Measurements from ENCODE around the gene WDR1. TPM values are rescaled to one million over a fixed set of nuclear protein-coding genes. Genes with fewer than 3 reads are reported as not detected.

WDR1 gene, protein sequence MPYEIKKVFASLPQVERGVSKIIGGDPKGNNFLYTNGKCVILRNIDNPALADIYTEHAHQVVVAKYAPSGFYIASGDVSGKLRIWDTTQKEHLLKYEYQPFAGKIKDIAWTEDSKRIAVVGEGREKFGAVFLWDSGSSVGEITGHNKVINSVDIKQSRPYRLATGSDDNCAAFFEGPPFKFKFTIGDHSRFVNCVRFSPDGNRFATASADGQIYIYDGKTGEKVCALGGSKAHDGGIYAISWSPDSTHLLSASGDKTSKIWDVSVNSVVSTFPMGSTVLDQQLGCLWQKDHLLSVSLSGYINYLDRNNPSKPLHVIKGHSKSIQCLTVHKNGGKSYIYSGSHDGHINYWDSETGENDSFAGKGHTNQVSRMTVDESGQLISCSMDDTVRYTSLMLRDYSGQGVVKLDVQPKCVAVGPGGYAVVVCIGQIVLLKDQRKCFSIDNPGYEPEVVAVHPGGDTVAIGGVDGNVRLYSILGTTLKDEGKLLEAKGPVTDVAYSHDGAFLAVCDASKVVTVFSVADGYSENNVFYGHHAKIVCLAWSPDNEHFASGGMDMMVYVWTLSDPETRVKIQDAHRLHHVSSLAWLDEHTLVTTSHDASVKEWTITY
- total RNA-seq: 313 TPM
- polyA plus RNA-seq (ENCODE audit: insufficient read depth, low read depth, low replicate concordance): 176 TPM
- long read RNA-seq, donor 1, transcript WDR1-204 (15 exons, 3,054 nt): major isoform, 12 of 37 reads
- long read RNA-seq, donor 1, partial matches to known transcripts: 25 of 37 reads
- long read RNA-seq, donor 1, other reads (novel, unspliced or antisense): 0 of 37 reads
- long read RNA-seq, donor 2, transcript WDR1-204 (15 exons, 3,054 nt): major isoform, 25 of 42 reads
- long read RNA-seq, donor 2, partial matches to known transcripts: 11 of 42 reads
- long read RNA-seq, donor 2, other reads (novel, unspliced or antisense): 0 of 42 reads
- long read RNA-seq, donor 3, transcript WDR1-204 (15 exons, 3,054 nt): major isoform, 22 of 39 reads
- long read RNA-seq, donor 3, transcript WDR1-213 (2 exons, 559 nt): minor isoform, 6 of 39 reads
- long read RNA-seq, donor 3, partial matches to known transcripts: 9 of 39 reads
- long read RNA-seq, donor 3, other reads (novel, unspliced or antisense): 0 of 39 reads
- long read RNA-seq, donor 4, transcript WDR1-204 (15 exons, 3,054 nt): major isoform, 28 of 30 reads
- long read RNA-seq, donor 4, partial matches to known transcripts: 0 of 30 reads
- long read RNA-seq, donor 4, other reads (novel, unspliced or antisense): 0 of 30 reads
- long read RNA-seq, donor 5, partial matches to known transcripts: 0 of 1 reads
- long read RNA-seq, donor 5, other reads (novel, unspliced or antisense): 0 of 1 reads
- long read RNA-seq, donor 6, partial matches to known transcripts: 5 of 8 reads
- long read RNA-seq, donor 6, other reads (novel, unspliced or antisense): 0 of 8 reads
- long read RNA-seq, donor 7, transcript WDR1-202 (12 exons, 2,722 nt): minor isoform, 9 of 279 reads
- long read RNA-seq, donor 7, transcript WDR1-203 (15 exons, 3,142 nt): major isoform, 183 of 279 reads
- long read RNA-seq, donor 7, partial matches to known transcripts: 61 of 279 reads
- long read RNA-seq, donor 7, other reads (novel, unspliced or antisense): 25 of 279 reads
- long read RNA-seq, donor 8, transcript WDR1-204 (15 exons, 3,054 nt): major isoform, 25 of 49 reads
- long read RNA-seq, donor 8, partial matches to known transcripts: 19 of 49 reads
- long read RNA-seq, donor 8, other reads (novel, unspliced or antisense): 0 of 49 reads
- long read RNA-seq, donor 9, transcript WDR1-213 (2 exons, 559 nt): minor isoform, 5 of 35 reads
- long read RNA-seq, donor 9, transcript WDR1-204 (15 exons, 3,054 nt): major isoform, 11 of 35 reads
- long read RNA-seq, donor 9, partial matches to known transcripts: 19 of 35 reads
- long read RNA-seq, donor 9, other reads (novel, unspliced or antisense): 0 of 35 reads
- long read RNA-seq, donor 10, transcript WDR1-204 (15 exons, 3,054 nt): major isoform, 15 of 23 reads
- long read RNA-seq, donor 10, partial matches to known transcripts: 5 of 23 reads
- long read RNA-seq, donor 10, other reads (novel, unspliced or antisense): 0 of 23 reads

DNA sequence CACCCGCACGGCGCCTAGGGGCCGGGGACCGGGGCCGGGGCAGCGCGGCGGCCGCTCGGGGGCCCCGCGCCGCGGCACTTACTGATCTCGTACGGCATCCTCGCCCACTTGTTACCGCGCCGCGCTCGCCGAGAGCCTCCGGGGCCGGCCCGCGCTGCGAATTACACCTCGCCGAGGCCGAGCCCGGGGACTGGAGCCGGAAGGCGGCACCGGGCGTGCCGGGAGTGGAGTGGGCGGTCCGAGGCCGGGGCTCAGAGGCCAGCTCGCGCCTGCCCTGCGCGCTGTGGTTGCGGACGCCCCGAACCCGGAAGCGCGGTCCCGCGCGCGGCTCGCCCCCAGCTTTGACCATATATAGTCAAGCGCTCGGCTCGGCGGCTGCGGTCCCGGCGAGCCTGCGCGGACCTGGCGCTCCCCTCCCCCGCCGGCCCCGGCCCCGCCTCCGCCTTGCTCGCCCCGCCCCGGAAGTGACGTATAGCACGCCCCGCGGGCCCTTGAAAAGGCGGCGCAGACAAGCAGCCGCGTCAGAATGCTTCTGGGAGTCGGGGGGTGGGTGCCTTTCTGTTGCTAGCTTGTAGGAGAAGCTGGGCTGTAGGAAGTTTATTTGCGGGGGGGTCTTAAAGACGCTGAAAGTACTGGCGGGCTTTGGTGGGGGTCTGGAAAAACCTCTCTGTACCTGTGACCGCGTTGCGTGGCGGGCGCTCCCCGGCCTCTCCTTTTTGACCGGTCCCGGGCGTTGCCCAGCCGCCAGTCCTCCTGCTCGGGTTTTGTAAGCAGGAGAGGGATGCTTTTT lies at the start of gene WDR1:
Gene WDR1, minus strand, starts transcription at position 231 of the 790 bp plus-strand sequence. Its CDS starts 133 bp downstream, at position 98.
- peak within 1 kb of the TSS; percentile 95 to 99 for H3K27ac ChIP-seq (ENCODE audit: low read depth in 2 of 2, low read length in 2 of 2)
- DNase-seq (peak; percentile 97 to 99 (median 98)), FAIRE-seq (no peak)
- H3K9ac ChIP-seq (ENCODE audit: low read length in 3 of 3): peak within 1 kb of the TSS; percentile 79 to 94 (median 89)
- TF ChIP-seq, protein P1, sequence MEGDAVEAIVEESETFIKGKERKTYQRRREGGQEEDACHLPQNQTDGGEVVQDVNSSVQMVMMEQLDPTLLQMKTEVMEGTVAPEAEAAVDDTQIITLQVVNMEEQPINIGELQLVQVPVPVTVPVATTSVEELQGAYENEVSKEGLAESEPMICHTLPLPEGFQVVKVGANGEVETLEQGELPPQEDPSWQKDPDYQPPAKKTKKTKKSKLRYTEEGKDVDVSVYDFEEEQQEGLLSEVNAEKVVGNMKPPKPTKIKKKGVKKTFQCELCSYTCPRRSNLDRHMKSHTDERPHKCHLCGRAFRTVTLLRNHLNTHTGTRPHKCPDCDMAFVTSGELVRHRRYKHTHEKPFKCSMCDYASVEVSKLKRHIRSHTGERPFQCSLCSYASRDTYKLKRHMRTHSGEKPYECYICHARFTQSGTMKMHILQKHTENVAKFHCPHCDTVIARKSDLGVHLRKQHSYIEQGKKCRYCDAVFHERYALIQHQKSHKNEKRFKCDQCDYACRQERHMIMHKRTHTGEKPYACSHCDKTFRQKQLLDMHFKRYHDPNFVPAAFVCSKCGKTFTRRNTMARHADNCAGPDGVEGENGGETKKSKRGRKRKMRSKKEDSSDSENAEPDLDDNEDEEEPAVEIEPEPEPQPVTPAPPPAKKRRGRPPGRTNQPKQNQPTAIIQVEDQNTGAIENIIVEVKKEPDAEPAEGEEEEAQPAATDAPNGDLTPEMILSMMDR (IDR thresholded peaks at IDR 0.05; ENCODE audit: borderline replicate concordance, extremely low read depth, insufficient read depth): no peak
- H3K36me3 ChIP-seq (ENCODE audit: control insufficient read depth in 2 of 3, insufficient read depth in 3 of 3, low read length in 3 of 3): peaks cover 0 to 34% (median 19%) of the 10 kb centered on the region in 3 donors
- peak within 1 kb of the TSS; percentile 79 to 86 (median 85) for H3K4me3 ChIP-seq (ENCODE audit: low read length in 3 of 3)
- no peaks in the 10 kb centered on the region for H3K9me3 ChIP-seq (ENCODE audit: control insufficient read depth in 2 of 3, insufficient read depth in 1 of 3, low read length in 3 of 3)
- intact Hi-C loops (cut with DNase I): no loop called here
- H3K27me3 ChIP-seq (ENCODE audit: control insufficient read depth, insufficient read depth, low read length): no peaks in the 10 kb centered on the region
- peaks cover 19 to 56% (median 48%) of the 10 kb centered on the region in 3 donors for H3K4me1 ChIP-seq (ENCODE audit: control insufficient read depth in 2 of 3, insufficient read depth in 2 of 3, low read depth in 1 of 3, low read length in 3 of 3)

DNA sequence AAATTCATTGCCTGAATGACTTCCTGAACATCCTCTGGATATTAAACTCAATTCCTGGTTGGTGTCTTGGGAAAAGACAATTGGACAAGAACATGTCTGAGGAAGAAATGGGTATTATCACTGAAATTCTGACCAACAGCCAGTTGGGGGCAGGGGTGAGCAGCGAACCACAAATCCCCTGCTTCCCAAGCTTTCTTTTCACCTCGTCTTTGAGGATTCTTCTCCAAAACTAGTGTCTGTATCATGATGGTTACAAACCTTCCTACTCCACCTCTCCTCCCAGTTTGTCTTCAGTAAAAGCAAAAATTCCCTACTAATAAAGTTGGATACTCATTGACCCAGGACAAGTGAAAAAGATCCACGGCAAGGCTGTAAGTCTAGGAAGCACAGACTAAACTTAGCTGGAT lies 48.3 kb upstream of the WDR1 start:
- Histone ChIP-seq H3K9ac (ENCODE audit: low read length in 3 of 3) (no peak overlapping the region), H3K36me3 (ENCODE audit: control insufficient read depth in 2 of 3, insufficient read depth in 3 of 3, low read length in 3 of 3) (no peaks in the 10 kb centered on the region), H3K9me3 (ENCODE audit: control insufficient read depth in 2 of 3, insufficient read depth in 1 of 3, low read length in 3 of 3) (no peaks in the 10 kb centered on the region), H3K27me3 (ENCODE audit: control insufficient read depth, insufficient read depth, low read length) (no peaks in the 10 kb centered on the region), H3K27ac (ENCODE audit: low read depth in 2 of 2, low read length in 2 of 2) (no peak overlapping the region), H3K4me1 (ENCODE audit: control insufficient read depth in 2 of 3, insufficient read depth in 2 of 3, low read depth in 1 of 3, low read length in 3 of 3) (peaks cover 0 to 6% (median 2%) of the 10 kb centered on the region in 3 donors), H3K4me3 (ENCODE audit: low read length in 3 of 3) (no peak overlapping the region)
- FAIRE-seq (peak; percentile 42), DNase-seq (peak in 3 of 5 donors; percentile 33 to 56 (median 54))
- intact Hi-C loops (cut with DNase I): no loop called here
- TF ChIP-seq, protein P1 (IDR thresholded peaks at IDR 0.05; ENCODE audit: borderline replicate concordance, extremely low read depth, insufficient read depth): peak; percentile 59

Data from kidney (tissue), 22 donors.